CD14-positive monocyte (primary cell): ENCODE measurements around the gene NAP1L4. TPM values are rescaled to one million over a fixed set of nuclear protein-coding genes. Genes with fewer than 3 reads are reported as not detected.

ENCODE experiments used
- DNase-seq, 3 donors: peaks; one replicate each; pipeline ENCODE4 v3.0.0-alpha.2; 2011 to 2022
- H2AFZ ChIP-seq: 2 replicates; pipeline ENCODE4 v1.6.0; 2012; ENCODE audit warnings: mild to moderate bottlenecking, low read depth, low read length, inconsistent platforms; ENCODE audit not compliant: insufficient read depth, poor library complexity, severe bottlenecking
- H3K27ac ChIP-seq, 2 donors: 1 replicate in 1 of 2; 2 replicates in 1 of 2; pipeline ENCODE4 v1.5.1; 2012 to 2013; ENCODE audit warnings: low read length in 2 of 2, control low read depth in 1 of 2, inconsistent platforms in 1 of 2, low read depth in 1 of 2, mild to moderate bottlenecking in 1 of 2
- H3K27me3 ChIP-seq, 2 donors: one replicate each; pipeline versions ENCODE4 v1.6.0 to v1.6.1; 2011 to 2013; ENCODE audit warnings: low read length in 2 of 2; ENCODE audit not compliant: control insufficient read depth in 2 of 2, insufficient read depth in 2 of 2
- H3K36me3 ChIP-seq, 2 donors: replicated peaks in 1 of 2; 1 replicate in 1 of 2; 2 replicates in 1 of 2; pipeline versions ENCODE4 v1.5.1 to v1.6.1; 2012 to 2013; ENCODE audit warnings: low read length in 2 of 2, control low read depth in 1 of 2, inconsistent platforms in 1 of 2, mild to moderate bottlenecking in 1 of 2; ENCODE audit not compliant: insufficient read depth in 2 of 2, control insufficient read depth in 1 of 2
- H3K4me1 ChIP-seq, 2 donors: 1 replicate in 1 of 2; 2 replicates in 1 of 2; pipeline versions ENCODE4 v1.5.1 to v1.6.1; 2012 to 2013; ENCODE audit warnings: low read length in 2 of 2, control low read depth in 1 of 2, inconsistent platforms in 1 of 2, mild to moderate bottlenecking in 1 of 2, moderate library complexity in 1 of 2; ENCODE audit not compliant: insufficient read depth in 2 of 2, control insufficient read depth in 1 of 2
- H3K4me2 ChIP-seq: replicated peaks from 2 replicates; pipeline ENCODE3; 2012; ENCODE audit warnings: low read length, moderate library complexity, mild to moderate bottlenecking; ENCODE audit not compliant: poor library complexity, severe bottlenecking; ENCODE audit errors: extremely low read depth
- H3K4me3 ChIP-seq, 3 experiments: fragments of 200-600 bp in 1 of 3; sonication (generic) in 1 of 3; replicated peaks in 1 of 3; 1 replicate in 2 of 3; 2 replicates in 1 of 3; pipeline ENCODE4 v1.5.1; 2011 to 2013; ENCODE audit warnings: low read length in 3 of 3, mild to moderate bottlenecking in 3 of 3, control low read depth in 2 of 3, low read depth in 2 of 3, inconsistent platforms in 1 of 3, moderate library complexity in 1 of 3
- H3K79me2 ChIP-seq: 2 replicates; pipeline ENCODE4 v1.6.0; 2012; ENCODE audit warnings: mild to moderate bottlenecking, control low read depth, inconsistent platforms, low read length, moderate library complexity; ENCODE audit not compliant: insufficient read depth
- H3K9ac ChIP-seq: 2 replicates; pipeline ENCODE4 v1.6.0; 2017; ENCODE audit warnings: low read length, mild to moderate bottlenecking; ENCODE audit not compliant: insufficient read depth, poor library complexity, severe bottlenecking
- H3K9me3 ChIP-seq, 2 donors: replicated peaks in 1 of 2; 1 replicate in 1 of 2; 2 replicates in 1 of 2; pipeline versions ENCODE4 v1.5.1 to v1.6.1; 2012 to 2013; ENCODE audit warnings: low read length in 2 of 2, control low read depth in 1 of 2; ENCODE audit not compliant: control insufficient read depth in 1 of 2, insufficient read depth in 1 of 2
- H4K20me1 ChIP-seq: 2 replicates; pipeline ENCODE4 v1.6.0; 2012; ENCODE audit warnings: mild to moderate bottlenecking, low read length, control low read depth, moderate library complexity; ENCODE audit not compliant: insufficient read depth
- H3K27ac Mint-ChIP-seq, 7 donors: one replicate each; pipeline ENCODE4 v1.8.0; 2020; ENCODE audit warnings: mild to moderate bottlenecking in 7 of 7, mixed read lengths in 7 of 7, moderate library complexity in 6 of 7, inconsistent platforms in 2 of 7
- H3K27me3 Mint-ChIP-seq, 3 donors: one replicate each; pipeline ENCODE4 v1.8.0; 2021 to 2022; ENCODE audit warnings: low read depth in 3 of 3, mild to moderate bottlenecking in 3 of 3, mixed read lengths in 3 of 3, moderate library complexity in 3 of 3, inconsistent platforms in 1 of 3
- H3K36me3 Mint-ChIP-seq, 2 donors: one replicate each; pipeline ENCODE4 v1.8.0; 2020; ENCODE audit warnings: mixed read lengths in 2 of 2, inconsistent platforms in 1 of 2, mild to moderate bottlenecking in 1 of 2
- H3K4me1 Mint-ChIP-seq: one replicate; pipeline ENCODE4 v1.8.0; 2020; ENCODE audit warnings: mild to moderate bottlenecking, mixed read lengths
- H3K4me3 Mint-ChIP-seq, 2 donors: one replicate each; pipeline ENCODE4 v1.8.0; 2020; ENCODE audit warnings: mild to moderate bottlenecking in 2 of 2, mixed read lengths in 2 of 2, moderate library complexity in 1 of 2
- H3K9me3 Mint-ChIP-seq, 7 donors: one replicate each; pipeline ENCODE4 v1.8.0; 2020 to 2022; ENCODE audit warnings: mixed read lengths in 7 of 7, mild to moderate bottlenecking in 6 of 7, moderate library complexity in 6 of 7, inconsistent platforms in 2 of 7
- CTCF ChIP-seq: fragments of 200-600 bp; IDR thresholded peaks from one replicate; pipeline ENCODE4 v1.8.0; 2022; ENCODE audit warnings: antibody characterized with exemption, mild to moderate bottlenecking
- WGBS: methylation state at CpG from one replicate; pipeline ENCODE4 v1.1.5; 2013; ENCODE audit warnings: missing lambda C conversion rate; ENCODE audit not compliant: insufficient coverage; 5-methylcytosine and 5-hydroxymethylcytosine counted together
- intact Hi-C, 2 donors: fragments of 100-400 bp; cut with micrococcal nuclease; formaldehyde crosslinking; loops; one replicate each; pipeline versions ENCODE4 v1.15.0 to v1.15.1; 2023
- polyA plus RNA-seq, 3 donors: library from polyadenylated mRNA; depleted of rRNA in 1 of 3; unstranded in 2 of 3; stranded (reverse) in 1 of 3; fragments of 300-500 nt in 2 of 3; fragments of >200 nt in 1 of 3; fragmentation: Illumina TruSeq in 2 of 3; gene quantifications; 1 replicate in 2 of 3; 2 replicates in 1 of 3; pipeline ENCODE4 v1.2.3, GENCODE V29; 2012 to 2021

The NAP1L4 gene
- polyA plus RNA-seq, 3 donors: 42.1 to 44.9 (median 44.9) TPM

GRCh38 chr11:2963761-2964160 is 28.4 kb downstream of the NAP1L4 start:
- peaks cover 86 to 93% of the 10 kb centered on the region in 2 donors for H3K36me3 Mint-ChIP-seq
- Histone ChIP-seq H3K4me3 (no peak overlapping the region), H3K27ac (peak overlapping the region in 1 of 2 donors; percentile 52), H4K20me1 (peaks cover 55% of the 10 kb centered on the region), H3K9me3 (no peaks in the 10 kb centered on the region), H3K4me1 (peaks cover 25 to 37% of the 10 kb centered on the region in 2 donors), H3K9ac (no peak overlapping the region), H3K4me2 (no peak overlapping the region), H3K79me2 (peaks cover 56% of the 10 kb centered on the region), H3K36me3 (peaks cover 73 to 89% of the 10 kb centered on the region in 2 donors), H2AFZ (no peak overlapping the region), H3K27me3 (no peaks in the 10 kb centered on the region)
- H3K4me3 Mint-ChIP-seq: no peak overlapping the region
- H3K27ac Mint-ChIP-seq: peak overlapping the region in 6 of 7 donors; percentile 9 to 89 (median 74)
- no CpG with 5 or more reads among the region's 6 CpGs for WGBS
- peaks cover 0 to 1% (median 0%) of the 10 kb centered on the region in 3 donors for H3K27me3 Mint-ChIP-seq
- H3K4me1 Mint-ChIP-seq: peaks cover 31% of the 10 kb centered on the region
- intact Hi-C loops: loop anchor here in 1 of 2 donors (10.0 kb wide), 1 partner anchor 429 kb away; no protein-coding TSS in a partner anchor
- no peak for DNase-seq
- TF ChIP-seq CTCF: no peak
- no peaks in the 10 kb centered on the region for H3K9me3 Mint-ChIP-seq

GRCh38 chr11:2963112-2963754 is 28.9 kb downstream of the NAP1L4 start:
- no peaks in the 10 kb centered on the region for H3K9me3 Mint-ChIP-seq
- Histone ChIP-seq H3K79me2 (peaks cover 53% of the 10 kb centered on the region), H3K9me3 (no peaks in the 10 kb centered on the region), H3K36me3 (peaks cover 68 to 87% of the 10 kb centered on the region in 2 donors), H3K4me3 (no peak overlapping the region), H4K20me1 (peaks cover 55% of the 10 kb centered on the region), H3K27ac (peak overlapping the region; percentile 29 to 52), H3K27me3 (no peaks in the 10 kb centered on the region), H3K9ac (no peak overlapping the region), H2AFZ (no peak overlapping the region), H3K4me2 (no peak overlapping the region), H3K4me1 (peaks cover 30 to 42% of the 10 kb centered on the region in 2 donors)
- peak overlapping the region; percentile 56 to 89 (median 68) for H3K27ac Mint-ChIP-seq
- peaks cover 0 to 1% (median 0%) of the 10 kb centered on the region in 3 donors for H3K27me3 Mint-ChIP-seq
- intact Hi-C loops: loop anchor here in 1 of 2 donors (10.0 kb wide), 1 partner anchor 428 kb away; no protein-coding TSS in a partner anchor
- 0% methylated on average over 1 of the region's 7 CpGs for WGBS
- peaks cover 85 to 93% of the 10 kb centered on the region in 2 donors for H3K36me3 Mint-ChIP-seq
- DNase-seq: peak in 1 of 3 donors; percentile 22
- H3K4me1 Mint-ChIP-seq: peaks cover 36% of the 10 kb centered on the region
- no peak for TF ChIP-seq CTCF
- H3K4me3 Mint-ChIP-seq: no peak overlapping the region
